NT2/D1 (cell line): ENCODE data around the gene MRTFA.

Source experiments
- SUZ12 ChIP-seq: IDR thresholded peaks from 2 replicates; pipeline ENCODE4 v1.6.1; 2011; ENCODE audit not compliant: insufficient read length, insufficient read depth; ENCODE audit errors: extremely low read depth
- YY1 ChIP-seq: IDR thresholded peaks from 2 replicates; pipeline ENCODE4 v1.6.1; 2011; ENCODE audit not compliant: insufficient read length, insufficient read depth
- ZNF274 ChIP-seq: IDR thresholded peaks from 2 replicates; pipeline ENCODE4 v1.6.1; 2011; ENCODE audit warnings: mild to moderate bottlenecking, low read depth, low read length

DNA sequence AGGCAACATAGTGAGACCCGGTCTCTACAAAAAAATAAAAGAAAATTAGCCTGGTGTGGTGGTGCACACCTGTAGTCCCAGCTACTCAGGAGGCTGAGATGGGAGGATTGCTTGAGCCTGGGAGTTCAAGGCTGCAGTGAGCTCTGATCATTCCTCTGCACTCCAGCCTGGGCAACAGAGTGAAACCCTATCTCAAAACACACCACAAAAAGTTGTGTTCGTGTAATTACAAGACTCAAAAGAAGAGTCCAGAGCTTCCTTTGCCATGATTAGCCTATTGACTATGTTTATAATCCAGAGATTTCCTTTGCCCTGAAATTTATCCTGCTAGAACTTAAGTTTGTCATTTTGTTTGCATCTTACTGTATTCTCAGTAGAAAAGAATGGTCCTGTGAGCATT lies 245.1 kb downstream of the MRTFA start:
- TF ChIP-seq ZNF274 (no peak), YY1 (no peak), SUZ12 (no peak)
